Upper lobe of left lung (tissue), 6 donors: ENCODE results near the gene FTCDNL1. TPM values are rescaled to one million over a fixed set of nuclear protein-coding genes. Genes with fewer than 3 reads are reported as not detected.

Source experiments
- ATAC-seq, 2 donors: fragments of 200-7000 bp; cut with Tn5 transposase; one replicate each; pipeline ENCODE4 v1.9.1; 2022; ENCODE audit warnings: mild to moderate bottlenecking in 2 of 2, moderate library complexity in 2 of 2; ENCODE audit not compliant: low FRiP score in 2 of 2
- DNase-seq, 2 donors: peaks; one replicate each; pipeline ENCODE4 v3.0.0-alpha.2; 2019 to 2020
- H3K27ac ChIP-seq, 4 donors: fragments of 200-600 bp; sonication (generic); one replicate each; pipeline ENCODE4 v1.5.1; 2016 to 2019
- H3K27me3 ChIP-seq, 4 donors: fragments of 200-600 bp; sonication (generic); one replicate each; pipeline ENCODE4 v1.5.1; 2017 to 2019
- H3K36me3 ChIP-seq, 4 donors: fragments of 200-600 bp; sonication (generic); one replicate each; pipeline ENCODE4 v1.5.1; 2016 to 2019
- H3K4me1 ChIP-seq, 4 donors: fragments of 200-600 bp; sonication (generic); one replicate each; pipeline ENCODE4 v1.5.1; 2018 to 2019
- H3K4me3 ChIP-seq, 4 donors: fragments of 200-600 bp; sonication (generic); one replicate each; pipeline ENCODE4 v1.5.1; 2017 to 2019; ENCODE audit warnings: mild to moderate bottlenecking in 2 of 4, moderate library complexity in 1 of 4
- H3K9me3 ChIP-seq, 4 donors: fragments of 200-600 bp; sonication (generic); one replicate each; pipeline ENCODE4 v1.5.1; 2018 to 2019
- CTCF ChIP-seq, 6 experiments: fragments of 450-650 bp in 4 of 6; fragments of 200-600 bp in 2 of 6; sonication (generic) in 2 of 6; IDR thresholded peaks; one replicate each; pipeline ENCODE4 v1.5.1; 2016 to 2019; ENCODE audit warnings: antibody characterized with exemption in 6 of 6
- EP300 ChIP-seq, 4 donors: sonication (generic); formaldehyde crosslinking; IDR thresholded peaks; one replicate each; pipeline ENCODE4 v1.5.1; 2017; ENCODE audit warnings: antibody characterized with exemption in 4 of 4, control low read depth in 2 of 4
- POLR2A ChIP-seq, 4 donors: fragments of 450-650 bp; IDR thresholded peaks; one replicate each; pipeline ENCODE4 v1.5.1; 2016 to 2017; ENCODE audit warnings: antibody characterized with exemption in 4 of 4, mild to moderate bottlenecking in 2 of 4
- POLR2AphosphoS5 ChIP-seq, 2 donors: sonication (generic); formaldehyde crosslinking; IDR thresholded peaks; one replicate each; pipeline ENCODE4 v1.5.1; 2017; ENCODE audit warnings: antibody characterized with exemption in 2 of 2
- WGBS, 2 donors: methylation state at CpG; one replicate each; pipeline ENCODE4 v1.1.5; 2017 to 2018; 5-methylcytosine and 5-hydroxymethylcytosine counted together
- total RNA-seq, 6 donors: library from RNA; depleted of rRNA in 4 of 6; stranded (reverse); fragments of >200 nt in 4 of 6; gene quantifications; one replicate each; pipeline versions ENCODE4 v1.1.0 to v1.2.1, GENCODE V29; 2016 to 2021
- donor health status: DM: no; HTN: no; CAD: no; lungs with moderate emphysema.
- donor health status: DM: no; HTN: yes; CAD: no; lungs with severe emphysema.

FTCDNL1 gene
- total RNA-seq, 6 donors from 2014 or later: 2.8 to 4.2 (median 3.1) TPM

- ATAC-seq: no peak
- Histone ChIP-seq H3K27ac (no peak overlapping the region), H3K27me3 (no peaks in the 10 kb centered on the region), H3K36me3 (no peaks in the 10 kb centered on the region), H3K4me3 (no peak overlapping the region), H3K4me1 (no peaks in the 10 kb centered on the region), H3K9me3 (no peaks in the 10 kb centered on the region)
- no peak for DNase-seq
- TF ChIP-seq POLR2A (IDR thresholded peaks at IDR 0.05) (no peak), EP300 (IDR thresholded peaks at IDR 0.05) (no peak), POLR2AphosphoS5 (IDR thresholded peaks at IDR 0.05) (no peak), CTCF (IDR thresholded peaks at IDR 0.05) (no peak)
These were observed 31.7 kb upstream of the FTCDNL1 start for GRCh38 chr2:199882667-199883066.

DNA sequence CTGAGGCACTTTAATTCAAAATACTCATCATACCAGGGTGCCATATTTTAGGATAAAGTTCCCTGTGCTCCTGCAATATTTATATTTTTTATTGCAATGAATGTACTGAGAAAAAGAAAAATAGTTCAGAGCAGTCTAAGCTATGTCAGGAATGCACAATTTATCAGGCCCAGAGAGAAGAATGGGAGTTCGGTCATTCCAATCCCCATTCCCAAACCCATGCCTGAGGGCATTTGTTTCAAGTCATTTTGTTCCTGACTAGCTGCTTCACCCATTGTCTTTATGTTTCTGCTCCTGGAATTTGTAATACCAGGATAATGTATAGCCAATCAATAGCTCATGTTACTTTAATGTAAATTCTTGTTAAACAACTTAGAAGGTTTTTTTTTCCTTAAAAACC, 24.4 kb upstream of the FTCDNL1 start:
- DNase-seq: no peak
- no peaks in the 10 kb centered on the region for H3K4me1 ChIP-seq
- no peaks in the 10 kb centered on the region for H3K36me3 ChIP-seq
- no peak overlapping the region for H3K27ac ChIP-seq
- peaks cover 6 to 13% (median 7%) of the 10 kb centered on the region in 4 donors for H3K9me3 ChIP-seq
- H3K27me3 ChIP-seq: no peaks in the 10 kb centered on the region
- ATAC-seq: no peak
- H3K4me3 ChIP-seq: no peak overlapping the region
- 71 to 86% methylated on average over 1 of the region's 1 CpG for WGBS, 2 donors
- TF ChIP-seq EP300 (IDR thresholded peaks at IDR 0.05) (no peak), CTCF (IDR thresholded peaks at IDR 0.05) (no peak), POLR2AphosphoS5 (IDR thresholded peaks at IDR 0.05) (no peak), POLR2A (IDR thresholded peaks at IDR 0.05) (no peak)

DNA sequence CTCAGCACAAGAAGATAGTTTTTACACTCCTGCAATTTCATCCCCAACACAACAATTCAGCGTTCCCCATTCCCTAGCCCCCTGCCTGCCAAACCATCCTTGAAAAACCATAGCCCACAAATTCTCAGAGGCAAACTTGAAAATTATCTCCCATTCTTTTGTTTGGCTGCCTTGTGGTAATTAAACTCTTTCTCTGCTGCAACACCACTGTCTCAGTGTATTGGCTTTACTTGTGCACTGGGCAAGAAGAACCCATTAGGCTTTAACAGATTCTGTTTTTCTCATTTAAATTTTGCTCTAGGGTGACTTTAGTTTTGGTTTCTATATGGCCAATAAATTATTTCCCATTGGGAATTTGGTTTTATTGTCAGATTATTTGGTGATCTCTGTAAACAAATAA, 23.2 kb upstream of the FTCDNL1 start:
- Histone ChIP-seq H3K27ac (no peak overlapping the region), H3K36me3 (no peaks in the 10 kb centered on the region), H3K27me3 (no peaks in the 10 kb centered on the region), H3K4me3 (no peak overlapping the region), H3K9me3 (peaks cover 6 to 13% (median 7%) of the 10 kb centered on the region in 4 donors), H3K4me1 (no peaks in the 10 kb centered on the region)
- ATAC-seq (no peak), DNase-seq (no peak)
- TF ChIP-seq EP300 (IDR thresholded peaks at IDR 0.05): no peak
- TF ChIP-seq POLR2A (IDR thresholded peaks at IDR 0.05): no peak
- TF ChIP-seq POLR2AphosphoS5 (IDR thresholded peaks at IDR 0.05): no peak
- TF ChIP-seq CTCF (IDR thresholded peaks at IDR 0.05): no peak
- WGBS, 2 donors: 91 to 95% methylated on average over 1 of the region's 1 CpG

- no peak for TF ChIP-seq POLR2A (IDR thresholded peaks at IDR 0.05)
- no peak for DNase-seq
- WGBS, 2 donors: 35 to 43% methylated on average over 1 of the region's 1 CpG
- H3K27ac ChIP-seq: no peak overlapping the region
- H3K4me1 ChIP-seq: no peaks in the 10 kb centered on the region
- no peak for ATAC-seq
- H3K27me3 ChIP-seq: no peaks in the 10 kb centered on the region
- H3K4me3 ChIP-seq: no peak overlapping the region
- peaks cover 6 to 13% (median 7%) of the 10 kb centered on the region in 4 donors for H3K9me3 ChIP-seq
- H3K36me3 ChIP-seq: no peaks in the 10 kb centered on the region
These were observed 19.6 kb upstream of the FTCDNL1 start for GRCh38 chr2:199870581-199870980.

- Histone ChIP-seq H3K4me1 (no peaks in the 10 kb centered on the region), H3K27ac (no peak overlapping the region), H3K27me3 (no peaks in the 10 kb centered on the region), H3K4me3 (no peak overlapping the region), H3K36me3 (no peaks in the 10 kb centered on the region), H3K9me3 (peaks cover 4 to 8% (median 6%) of the 10 kb centered on the region in 4 donors)
- WGBS, 2 donors: 73 to 74% methylated on average over 1 of the region's 1 CpG
- no peak for DNase-seq
- no peak for ATAC-seq
- TF ChIP-seq EP300 (IDR thresholded peaks at IDR 0.05) (no peak), POLR2AphosphoS5 (IDR thresholded peaks at IDR 0.05) (no peak), CTCF (IDR thresholded peaks at IDR 0.05) (no peak), POLR2A (IDR thresholded peaks at IDR 0.05) (no peak)
These were observed 18.7 kb upstream of the FTCDNL1 start for GRCh38 chr2:199869653-199870052.
